Neural cell (in vitro differentiated cells): ENCODE data around the gene ILF2. TPM values are rescaled to one million over a fixed set of nuclear protein-coding genes. Genes with fewer than 3 reads are reported as not detected.

Experiments used
- H2AFZ ChIP-seq: fragments of 200-600, 300-800 bp; sonication (generic), shearing (Covaris generic); 2 replicates; pipeline ENCODE4 v1.6.0; 2014; ENCODE audit warnings: low read depth, mild to moderate bottlenecking, antibody characterized with exemption, low read length, moderate library complexity
- H3F3A ChIP-seq: fragments of 200-600 bp; shearing (Covaris generic); 2 replicates; pipeline ENCODE4 v1.6.1; 2016; ENCODE audit warnings: mild to moderate bottlenecking, moderate library complexity, mixed read lengths, antibody characterized with exemption, low read length; ENCODE audit not compliant: insufficient read depth, poor library complexity, severe bottlenecking
- H3K27ac ChIP-seq: fragments of 200-600, 300-800 bp; sonication (generic), shearing (Covaris generic); 2 replicates; pipeline ENCODE4 v1.5.1; 2014; ENCODE audit warnings: mild to moderate bottlenecking, low read length, moderate library complexity
- H3K27me3 ChIP-seq: fragments of 300-800, 200-600 bp; sonication (generic), shearing (Covaris generic); 2 replicates; pipeline ENCODE4 v1.6.0; 2014; ENCODE audit warnings: mild to moderate bottlenecking, low read depth, low read length, moderate library complexity; ENCODE audit not compliant: insufficient read depth
- H3K36me3 ChIP-seq: fragments of 300-800, 200-600 bp; sonication (generic), shearing (Covaris generic); 2 replicates; pipeline ENCODE4 v1.5.1; 2014; ENCODE audit warnings: mild to moderate bottlenecking, antibody characterized with exemption, low read length, moderate library complexity; ENCODE audit not compliant: insufficient read depth
- H3K4me2 ChIP-seq: fragments of 300-800, 200-600 bp; sonication (generic), shearing (Covaris generic); 2 replicates; pipeline ENCODE4 v1.6.0; 2014; ENCODE audit warnings: mild to moderate bottlenecking, low read length
- H3K4me3 ChIP-seq: fragments of 300-800, 200-600 bp; sonication (generic), shearing (Covaris generic); 2 replicates; pipeline ENCODE4 v1.5.1; 2014; ENCODE audit warnings: mild to moderate bottlenecking, low read length, moderate library complexity
- H3K79me2 ChIP-seq: fragments of 200-600 bp; shearing (Covaris generic); replicated peaks from 2 replicates; pipeline ENCODE4 v1.6.0; 2014; ENCODE audit warnings: mild to moderate bottlenecking, low read length, moderate library complexity; ENCODE audit not compliant: insufficient read depth
- H3K9ac ChIP-seq: fragments of 300-800, 200-600 bp; sonication (generic), shearing (Covaris generic); 2 replicates; pipeline ENCODE4 v1.6.1; 2016; ENCODE audit warnings: mild to moderate bottlenecking, low read length, mixed read lengths
- H3K9me2 ChIP-seq: fragments of 200-600 bp; shearing (Covaris generic); 2 replicates; pipeline ENCODE4 v1.6.1; 2016; ENCODE audit warnings: mild to moderate bottlenecking, low read length, mixed read lengths; ENCODE audit not compliant: insufficient read depth
- H3K9me3 ChIP-seq: fragments of 200-600, 300-800 bp; sonication (generic), shearing (Covaris generic); 2 replicates; pipeline ENCODE4 v1.6.1; 2016; ENCODE audit warnings: mild to moderate bottlenecking, mixed run types, low read length, moderate library complexity, mixed read lengths
- H4K20me1 ChIP-seq: fragments of 200-600 bp; shearing (Covaris generic); 2 replicates; pipeline ENCODE4 v1.6.1; 2016; ENCODE audit warnings: mild to moderate bottlenecking, mixed run types; ENCODE audit not compliant: insufficient read depth
- CTCF ChIP-seq: fragments of 450-650 bp; IDR thresholded peaks from 2 replicates; pipeline ENCODE4 v1.5.1; 2014; ENCODE audit warnings: antibody characterized with exemption, mild to moderate bottlenecking, moderate library complexity; ENCODE audit not compliant: poor library complexity, severe bottlenecking
- EP300 ChIP-seq: fragments of 450-650 bp; conservative IDR thresholded peaks from 2 replicates; pipeline ENCODE4 v1.6.1; 2014; ENCODE audit warnings: antibody characterized with exemption, mild to moderate bottlenecking, moderate library complexity; ENCODE audit not compliant: poor library complexity, severe bottlenecking
- EZH2 ChIP-seq: fragments of 200-600, 300-800 bp; shearing (Covaris generic), sonication (generic); IDR thresholded peaks from 2 replicates; pipeline ENCODE4 v1.6.1; 2014; ENCODE audit warnings: antibody characterized with exemption, low read length, borderline replicate concordance, mild to moderate bottlenecking; ENCODE audit not compliant: insufficient read depth, poor library complexity, severe bottlenecking
- MXI1 ChIP-seq: fragments of 450-650 bp; conservative IDR thresholded peaks from 2 replicates; pipeline ENCODE4 v1.6.1; 2014; ENCODE audit warnings: antibody characterized with exemption, mild to moderate bottlenecking; ENCODE audit not compliant: poor library complexity, severe bottlenecking
- POLR2AphosphoS5 ChIP-seq: IDR thresholded peaks from 2 replicates; pipeline ENCODE4 v1.6.1; 2012
- RAD21 ChIP-seq: fragments of 450-650 bp; conservative IDR thresholded peaks from 2 replicates; pipeline ENCODE4 v1.6.1; 2014; ENCODE audit warnings: antibody characterized with exemption, mild to moderate bottlenecking, moderate library complexity
- REST ChIP-seq: IDR thresholded peaks from 2 replicates; pipeline ENCODE4 v1.6.1; 2012; ENCODE audit warnings: borderline replicate concordance
- SMC3 ChIP-seq: fragments of 450-650 bp; conservative IDR thresholded peaks from 2 replicates; pipeline ENCODE4 v1.6.1; 2014; ENCODE audit warnings: antibody characterized with exemption, mild to moderate bottlenecking, moderate library complexity; ENCODE audit not compliant: poor library complexity
- TAF1 ChIP-seq: IDR thresholded peaks from 2 replicates; pipeline ENCODE4 v1.6.1; 2012; ENCODE audit warnings: low read depth
- polyA plus RNA-seq: library from polyadenylated mRNA; depleted of rRNA; stranded (reverse); fragments of >200 nt; gene quantifications from 2 replicates; pipeline ENCODE4 v1.2.3, GENCODE V29; 2014

Gene ILF2
- polyA plus RNA-seq, 1 donor from 2014 or later: 410 TPM

- H3K9ac ChIP-seq: no peak overlapping the region
- no peak overlapping the region for H3K4me3 ChIP-seq
- H2AFZ ChIP-seq: no peak overlapping the region
- no peak overlapping the region for H3K27ac ChIP-seq
- TF ChIP-seq MXI1 (no peak), POLR2AphosphoS5 (no peak), EZH2 (no peak), EP300 (no peak), CTCF (no peak), SMC3 (no peak), TAF1 (no peak), REST (no peak), RAD21 (no peak)
- H3K79me2 ChIP-seq: no peaks in the 10 kb centered on the region
- no peaks in the 10 kb centered on the region for H3F3A ChIP-seq
- no peak overlapping the region for H3K4me2 ChIP-seq
- no peaks in the 10 kb centered on the region for H3K9me2 ChIP-seq
- no peaks in the 10 kb centered on the region for H3K36me3 ChIP-seq
- H3K27me3 ChIP-seq: no peaks in the 10 kb centered on the region
- no peaks in the 10 kb centered on the region for H4K20me1 ChIP-seq
- no peaks in the 10 kb centered on the region for H3K9me3 ChIP-seq
Observed at GRCh38 chr1:153649863-153650235, 20.9 kb downstream of the ILF2 start.

- no peaks in the 10 kb centered on the region for H3K36me3 ChIP-seq
- H3K4me2 ChIP-seq: no peak overlapping the region
- H2AFZ ChIP-seq: no peak overlapping the region
- no peaks in the 10 kb centered on the region for H3K9me3 ChIP-seq
- H3K4me3 ChIP-seq: no peak overlapping the region
- no peak overlapping the region for H3K27ac ChIP-seq
- H3K9ac ChIP-seq: no peak overlapping the region
- TF ChIP-seq EZH2 (no peak), POLR2AphosphoS5 (peak; percentile 28)
- no peaks in the 10 kb centered on the region for H3F3A ChIP-seq
- no peaks in the 10 kb centered on the region for H3K9me2 ChIP-seq
- no peaks in the 10 kb centered on the region for H3K79me2 ChIP-seq
- H4K20me1 ChIP-seq: no peaks in the 10 kb centered on the region
- H3K27me3 ChIP-seq: no peaks in the 10 kb centered on the region
Observed at GRCh38 chr1:153649137-153649862, 21.5 kb downstream of the ILF2 start.
